Psoas muscle (tissue), 8 donors: ENCODE data around the gene GDF7. TPM values are rescaled to one million over a fixed set of nuclear protein-coding genes. Genes with fewer than 3 reads are reported as not detected.

Experiments used
- ATAC-seq, 4 donors: fragments of 200-7000 bp; cut with Tn5 transposase; one replicate each; pipeline ENCODE4 v1.9.1; 2020; ENCODE audit warnings: moderate library complexity in 3 of 4, mild to moderate bottlenecking in 2 of 4
- DNase-seq, 2 donors: peaks; one replicate each; pipeline ENCODE4 v3.0.0-alpha.2; 2020
- H3K27ac ChIP-seq: fragments of 200-600 bp; one replicate; pipeline ENCODE4 v1.8.0; 2022
- H3K27me3 ChIP-seq, 3 donors: fragments of 200-600 bp in 1 of 3; one replicate each; pipeline versions ENCODE4 v1.6.1 to v1.8.0; 2013 to 2022; ENCODE audit warnings: low read length in 2 of 3, mild to moderate bottlenecking in 2 of 3, moderate library complexity in 1 of 3; ENCODE audit not compliant: insufficient read depth in 3 of 3
- H3K36me3 ChIP-seq, 2 donors: fragments of 200-600 bp in 1 of 2; one replicate each; pipeline versions ENCODE4 v1.6.1 to v1.8.0; 2013 to 2022; ENCODE audit warnings: low read depth in 1 of 2, mild to moderate bottlenecking in 1 of 2, moderate library complexity in 1 of 2; ENCODE audit not compliant: insufficient read depth in 1 of 2
- H3K4me1 ChIP-seq: fragments of 200-600 bp; one replicate; pipeline ENCODE4 v1.8.0; 2022
- H3K4me3 ChIP-seq: fragments of 200-600 bp; one replicate; pipeline ENCODE4 v1.8.0; 2022; ENCODE audit warnings: mild to moderate bottlenecking
- H3K9me3 ChIP-seq: fragments of 200-600 bp; one replicate; pipeline ENCODE4 v1.8.0; 2022
- WGBS, 3 donors: extraction: QIAGEN DNeasy Blood & Tissue Kit; methylation state at CpG; one replicate each; pipeline versions ENCODE4 v1.1.6 to v1.1.7; 2013; 5-methylcytosine and 5-hydroxymethylcytosine counted together
- intact Hi-C, 2 donors: fragments of 100-400 bp; cut with DNase I; formaldehyde crosslinking; loops; one replicate each; pipeline versions ENCODE4 v1.11.0 to v1.14.2; 2022
- polyA plus RNA-seq, 3 donors: library from polyadenylated mRNA; stranded (reverse); fragments of 200-250 nt; gene quantifications; one replicate each; pipeline ENCODE4 v1.2.3, GENCODE V29; 2013
- total RNA-seq, 4 donors: library from RNA; stranded (reverse); fragmentation: NEBNext Ultra II Directional in 2 of 4; extraction: Animal tissue kit (Norgen Biotek cat#: 25700) in 2 of 4; gene quantifications; one replicate each; pipeline versions ENCODE4 v1.2.1 to v1.2.4, GENCODE V29; 2021 to 2023
- TF ChIP-seq, protein P1 (sequence below): fragments of 200-600 bp; IDR thresholded peaks from one replicate; pipeline ENCODE4 v1.8.0; 2022; ENCODE audit warnings: antibody characterized with exemption
- donor health status: healthy with polysubstance abuse.
- donor health status: DM: no; HTN: no; CAD: no; lungs with moderate emphysema.
- donor health status: Bipolar disorder and iron deficiency.
- donor health status: healthy.
- donor health status: DM: yes; HTN: yes; CAD: no.
- donor health status: DM: no; HTN: no; CAD: no.
- donor health status: DM: no; HTN: no; CAD: no.
- donor health status: DM: yes; HTN: yes; CAD: no.

The GDF7 gene
- total and polyA plus RNA-seq, 7 donors = 0.03 to 0.94 (median 0.04) TPM

DNA sequence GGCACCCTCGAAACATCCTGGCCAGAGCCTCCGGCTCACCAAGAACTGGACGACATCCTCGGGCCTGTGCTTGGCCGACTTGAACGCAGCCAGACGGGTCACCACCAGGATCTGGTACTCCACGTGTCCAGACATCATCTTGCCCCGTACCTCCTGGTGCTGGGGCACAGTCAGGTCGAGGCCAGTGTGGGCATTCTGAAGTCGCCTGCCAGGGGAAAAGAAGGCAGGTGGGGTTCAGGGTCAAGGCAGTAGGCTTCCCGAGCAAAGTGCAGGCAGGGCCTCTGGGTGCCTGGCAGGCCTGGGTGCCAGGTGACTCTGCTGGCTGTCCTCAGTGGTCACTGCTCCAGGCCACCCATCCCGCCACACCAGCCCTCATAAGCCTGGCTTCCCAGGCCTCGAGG is 21.6 kb upstream of the GDF7 start:
- no peaks in the 10 kb centered on the region for H3K9me3 ChIP-seq
- TF ChIP-seq, protein P1, sequence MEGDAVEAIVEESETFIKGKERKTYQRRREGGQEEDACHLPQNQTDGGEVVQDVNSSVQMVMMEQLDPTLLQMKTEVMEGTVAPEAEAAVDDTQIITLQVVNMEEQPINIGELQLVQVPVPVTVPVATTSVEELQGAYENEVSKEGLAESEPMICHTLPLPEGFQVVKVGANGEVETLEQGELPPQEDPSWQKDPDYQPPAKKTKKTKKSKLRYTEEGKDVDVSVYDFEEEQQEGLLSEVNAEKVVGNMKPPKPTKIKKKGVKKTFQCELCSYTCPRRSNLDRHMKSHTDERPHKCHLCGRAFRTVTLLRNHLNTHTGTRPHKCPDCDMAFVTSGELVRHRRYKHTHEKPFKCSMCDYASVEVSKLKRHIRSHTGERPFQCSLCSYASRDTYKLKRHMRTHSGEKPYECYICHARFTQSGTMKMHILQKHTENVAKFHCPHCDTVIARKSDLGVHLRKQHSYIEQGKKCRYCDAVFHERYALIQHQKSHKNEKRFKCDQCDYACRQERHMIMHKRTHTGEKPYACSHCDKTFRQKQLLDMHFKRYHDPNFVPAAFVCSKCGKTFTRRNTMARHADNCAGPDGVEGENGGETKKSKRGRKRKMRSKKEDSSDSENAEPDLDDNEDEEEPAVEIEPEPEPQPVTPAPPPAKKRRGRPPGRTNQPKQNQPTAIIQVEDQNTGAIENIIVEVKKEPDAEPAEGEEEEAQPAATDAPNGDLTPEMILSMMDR = no peak
- no peak overlapping the region for H3K4me3 ChIP-seq
- DNase-seq (peak in 1 of 2 donors; percentile 39), ATAC-seq (no peak)
- WGBS, 3 donors = 92 to 97% (median 92%) methylated on average over 12 to 14 of the region's 14 CpGs
- H3K36me3 ChIP-seq = peaks cover 0 to 40% of the 10 kb centered on the region in 2 donors
- H3K4me1 ChIP-seq = peaks cover 11% of the 10 kb centered on the region
- no peak overlapping the region for H3K27ac ChIP-seq
- H3K27me3 ChIP-seq = no peaks in the 10 kb centered on the region
- intact Hi-C loops = no loop called here

DNA sequence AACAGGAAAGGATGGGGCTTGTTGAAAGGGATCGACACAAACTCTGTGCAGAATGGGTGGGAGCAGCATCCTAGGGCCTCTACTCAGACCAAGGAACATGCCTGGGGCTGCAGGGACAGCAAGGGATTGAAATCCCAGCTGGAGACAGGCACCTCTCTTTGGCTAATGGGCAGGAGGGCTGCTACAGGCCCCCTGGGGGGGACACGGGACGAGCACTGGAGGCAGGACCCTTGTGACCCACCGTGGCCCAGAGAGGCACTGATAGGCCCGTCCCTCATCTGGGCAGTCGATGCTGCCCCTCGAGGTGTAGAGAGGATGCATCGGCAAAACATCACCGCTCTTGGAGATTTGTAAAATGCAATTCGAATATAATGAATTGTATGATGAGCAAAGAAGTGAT is 21.2 kb upstream of the GDF7 start:
- Histone ChIP-seq H3K27ac (no peak overlapping the region), H3K27me3 (no peaks in the 10 kb centered on the region), H3K9me3 (no peaks in the 10 kb centered on the region), H3K4me1 (peaks cover 11% of the 10 kb centered on the region), H3K4me3 (no peak overlapping the region), H3K36me3 (peaks cover 0 to 35% of the 10 kb centered on the region in 2 donors)
- WGBS, 3 donors = 84 to 91% (median 88%) methylated on average over 10 of the region's 10 CpGs
- TF ChIP-seq, protein P1 = no peak
- ATAC-seq (no peak), DNase-seq (peak in 1 of 2 donors; percentile 45)
- intact Hi-C loops = no loop called here

DNA sequence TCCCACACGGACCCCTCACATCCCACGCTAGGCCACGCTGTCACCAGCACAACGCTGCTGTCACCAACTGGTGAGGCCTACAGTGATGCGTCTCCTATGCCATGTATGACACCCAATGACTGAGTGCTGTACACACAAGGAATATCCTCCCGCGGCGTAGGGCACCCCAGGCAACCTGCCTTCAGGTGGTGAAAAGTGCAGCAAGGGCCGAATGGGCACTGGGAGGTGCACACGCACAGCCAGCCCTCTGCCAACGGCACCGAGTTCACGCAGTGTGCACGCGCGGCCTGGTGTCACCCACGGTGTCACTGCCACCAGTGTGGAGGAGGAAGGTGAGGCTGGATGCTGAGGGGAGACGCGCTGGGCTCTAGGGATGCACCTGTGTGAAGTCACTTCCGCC is 20.5 kb upstream of the GDF7 start:
- 94 to 96% (median 95%) methylated on average over 20 of the region's 20 CpGs for WGBS, 3 donors
- no peaks in the 10 kb centered on the region for H3K27me3 ChIP-seq
- TF ChIP-seq, protein P1 = no peak
- peaks cover 11% of the 10 kb centered on the region for H3K4me1 ChIP-seq
- intact Hi-C loops = no loop called here
- peaks cover 0 to 28% of the 10 kb centered on the region in 2 donors for H3K36me3 ChIP-seq
- no peaks in the 10 kb centered on the region for H3K9me3 ChIP-seq
- H3K4me3 ChIP-seq = no peak overlapping the region
- no peak for ATAC-seq
- no peak overlapping the region for H3K27ac ChIP-seq
- peak in 1 of 2 donors; percentile 44 for DNase-seq

DNA sequence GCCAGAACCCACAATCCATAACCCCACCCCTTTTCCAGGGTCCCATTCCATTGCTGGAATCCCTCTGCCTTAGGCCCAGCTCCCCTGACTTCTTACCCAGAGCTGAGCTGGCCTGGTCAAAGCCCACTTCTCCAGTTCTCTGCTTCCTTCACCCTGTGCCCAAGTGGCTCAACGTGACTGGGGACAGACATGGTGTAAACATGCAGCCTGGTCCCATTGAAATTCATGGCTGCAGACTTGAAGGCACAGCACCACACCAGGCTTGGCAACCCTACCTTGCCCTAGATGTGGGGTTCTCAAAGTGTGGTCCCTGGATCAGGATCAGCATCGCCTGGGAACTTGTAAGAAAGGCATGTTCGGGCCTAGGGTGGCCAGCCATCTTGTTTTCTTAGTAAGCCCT is 19.7 kb upstream of the GDF7 start:
- H3K4me3 ChIP-seq = no peak overlapping the region
- TF ChIP-seq, protein P1 = no peak
- H3K9me3 ChIP-seq = no peaks in the 10 kb centered on the region
- no peak overlapping the region for H3K27ac ChIP-seq
- peaks cover 9% of the 10 kb centered on the region for H3K4me1 ChIP-seq
- WGBS, 3 donors = 88 to 95% (median 93%) methylated on average over 3 of the region's 3 CpGs
- intact Hi-C loops = no loop called here
- DNase-seq (no peak), ATAC-seq (no peak)
- H3K27me3 ChIP-seq = no peaks in the 10 kb centered on the region
- peaks cover 0 to 27% of the 10 kb centered on the region in 2 donors for H3K36me3 ChIP-seq

DNA sequence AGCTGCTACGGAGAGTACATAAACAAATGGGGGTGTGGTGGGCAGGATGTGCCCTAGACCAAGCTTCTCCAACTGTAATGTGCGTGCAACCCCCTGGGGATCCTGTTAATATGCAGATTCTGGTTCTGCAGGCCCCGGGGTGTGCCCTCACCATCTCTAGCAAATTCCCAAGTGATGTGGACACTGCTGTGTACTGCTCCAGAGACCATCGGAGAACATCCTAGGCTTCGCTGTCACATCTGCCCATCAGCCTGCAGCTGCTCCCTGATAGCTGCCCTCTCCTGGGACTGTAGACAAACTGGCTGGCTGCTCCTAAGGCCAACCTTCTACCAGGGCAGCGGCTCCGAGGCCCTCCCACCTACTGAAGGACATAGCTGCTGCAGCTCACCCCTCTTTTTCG is 19.2 kb upstream of the GDF7 start:
- 72 to 85% (median 76%) methylated on average over 8 of the region's 8 CpGs for WGBS, 3 donors
- TF ChIP-seq, protein P1 = no peak
- Histone ChIP-seq H3K4me3 (no peak overlapping the region), H3K36me3 (peaks cover 0 to 27% of the 10 kb centered on the region in 2 donors), H3K27me3 (no peaks in the 10 kb centered on the region), H3K9me3 (no peaks in the 10 kb centered on the region), H3K27ac (no peak overlapping the region), H3K4me1 (peaks cover 9% of the 10 kb centered on the region)
- ATAC-seq = no peak
- DNase-seq = peak in 1 of 2 donors; percentile 36
- intact Hi-C loops = no loop called here
